GM18502 (cell line): ENCODE results near the gene RAPGEF3.

Experiments
- ATAC-seq: cut with Tn5 transposase; IDR thresholded peaks from one replicate; pipeline ENCODE4 v1.9.1; 2021; ENCODE audit warnings: mild to moderate bottlenecking; ENCODE audit not compliant: unreplicated experiment, poor library complexity

RAPGEF3 gene

DNA sequence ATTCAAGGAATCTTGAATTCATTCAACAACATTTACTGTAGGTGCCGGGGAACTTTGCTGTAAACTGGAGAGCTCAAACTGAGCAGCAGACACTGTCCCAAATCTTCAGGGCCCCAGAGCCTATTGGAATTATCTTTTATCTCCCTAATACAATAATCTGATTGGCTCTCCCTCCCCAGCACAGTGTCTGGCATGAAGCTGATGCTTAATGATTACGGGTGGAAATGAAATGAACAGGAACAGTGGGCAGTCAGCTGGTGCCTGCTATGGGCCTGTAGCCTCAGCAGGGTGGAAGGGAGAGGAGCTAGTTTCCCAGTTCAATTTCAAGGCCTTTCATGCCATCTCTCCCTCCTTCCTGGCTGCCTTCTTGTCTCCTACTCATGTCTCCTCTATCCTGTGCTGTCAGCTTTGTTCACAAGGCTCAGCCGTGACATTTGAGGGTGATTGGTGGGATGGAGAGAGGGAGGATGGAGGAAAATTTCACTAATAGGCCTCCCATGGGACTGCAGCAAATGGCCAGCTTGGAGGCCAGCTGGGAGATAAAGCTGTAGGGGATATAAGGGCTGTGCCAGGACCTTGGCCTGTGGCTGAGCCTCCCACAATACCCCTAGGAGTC is 4.3 kb upstream of the RAPGEF3 start:
- no peak for ATAC-seq

DNA sequence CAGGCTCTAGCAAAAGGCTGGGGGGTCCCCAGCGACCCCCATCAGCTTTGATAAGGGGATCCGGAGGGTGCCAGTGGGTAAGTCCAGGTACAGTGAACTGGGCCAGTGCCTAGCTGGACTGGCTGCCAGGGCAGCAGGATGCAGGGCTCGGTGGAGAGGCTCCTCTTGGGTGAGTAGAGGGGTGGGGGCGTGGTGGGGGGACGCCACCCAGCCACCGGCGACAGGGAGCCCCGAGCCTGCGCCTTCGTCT is 171 bp downstream of the RAPGEF3 start:
- no peak for ATAC-seq

DNA sequence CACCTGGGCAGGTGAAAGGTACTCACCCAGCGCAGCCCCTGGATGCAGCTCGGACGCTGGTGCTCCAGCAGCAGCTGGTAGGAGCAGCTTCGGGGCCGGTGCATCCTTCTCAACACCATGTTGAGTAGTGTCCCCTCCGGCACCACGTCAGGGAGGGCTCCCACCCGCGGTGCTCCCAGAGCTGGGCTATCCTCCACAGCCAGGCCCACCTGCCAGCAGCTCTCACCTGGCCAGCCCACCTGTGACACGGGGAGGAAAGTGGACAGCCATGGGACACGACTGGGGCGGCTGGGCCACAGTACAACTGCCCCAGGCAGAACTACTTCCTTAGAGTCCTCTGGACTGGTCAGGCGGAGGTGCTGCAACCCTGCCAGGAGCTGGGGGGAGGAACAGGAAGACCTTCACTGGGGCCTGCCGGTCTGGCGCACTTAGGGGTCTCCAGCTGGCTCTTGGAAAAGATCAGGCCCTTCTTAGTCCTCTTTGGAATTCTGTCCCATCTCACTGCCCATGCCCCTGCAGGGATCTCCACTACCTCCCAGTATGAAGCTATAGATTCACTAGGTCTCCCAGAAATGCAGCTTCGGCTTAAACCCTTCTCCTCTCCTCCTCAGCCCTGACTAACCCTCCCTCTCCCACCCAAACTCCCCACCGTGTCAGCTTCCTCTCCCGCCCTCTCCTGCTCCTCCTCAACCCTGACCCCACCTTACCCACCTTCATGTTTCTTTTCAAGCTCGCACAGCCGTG is 668 bp downstream of the RAPGEF3 start:
- no peak for ATAC-seq

DNA sequence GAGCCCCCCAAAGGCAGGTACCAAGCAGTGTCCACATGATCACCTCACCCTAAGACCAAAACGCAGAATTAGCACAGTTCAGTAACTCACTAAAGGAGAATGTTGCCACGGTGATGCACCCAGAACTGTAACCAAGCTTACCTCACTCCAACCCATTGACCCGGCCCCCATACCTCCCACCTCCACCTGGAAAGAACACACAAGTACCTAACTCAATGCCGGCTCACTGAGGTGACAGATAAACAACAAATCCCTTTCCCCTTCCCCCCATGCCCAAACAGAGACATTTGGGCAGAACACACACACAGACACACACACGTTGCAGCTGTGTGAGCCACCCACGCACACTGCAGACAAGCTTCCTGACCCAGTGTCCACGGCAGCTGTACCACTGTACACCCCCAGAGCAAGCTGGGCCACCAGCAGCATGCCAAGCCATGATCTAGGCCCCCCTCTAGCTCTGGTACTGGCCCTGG is 1.3 kb downstream of the RAPGEF3 start:
- no peak for ATAC-seq

DNA sequence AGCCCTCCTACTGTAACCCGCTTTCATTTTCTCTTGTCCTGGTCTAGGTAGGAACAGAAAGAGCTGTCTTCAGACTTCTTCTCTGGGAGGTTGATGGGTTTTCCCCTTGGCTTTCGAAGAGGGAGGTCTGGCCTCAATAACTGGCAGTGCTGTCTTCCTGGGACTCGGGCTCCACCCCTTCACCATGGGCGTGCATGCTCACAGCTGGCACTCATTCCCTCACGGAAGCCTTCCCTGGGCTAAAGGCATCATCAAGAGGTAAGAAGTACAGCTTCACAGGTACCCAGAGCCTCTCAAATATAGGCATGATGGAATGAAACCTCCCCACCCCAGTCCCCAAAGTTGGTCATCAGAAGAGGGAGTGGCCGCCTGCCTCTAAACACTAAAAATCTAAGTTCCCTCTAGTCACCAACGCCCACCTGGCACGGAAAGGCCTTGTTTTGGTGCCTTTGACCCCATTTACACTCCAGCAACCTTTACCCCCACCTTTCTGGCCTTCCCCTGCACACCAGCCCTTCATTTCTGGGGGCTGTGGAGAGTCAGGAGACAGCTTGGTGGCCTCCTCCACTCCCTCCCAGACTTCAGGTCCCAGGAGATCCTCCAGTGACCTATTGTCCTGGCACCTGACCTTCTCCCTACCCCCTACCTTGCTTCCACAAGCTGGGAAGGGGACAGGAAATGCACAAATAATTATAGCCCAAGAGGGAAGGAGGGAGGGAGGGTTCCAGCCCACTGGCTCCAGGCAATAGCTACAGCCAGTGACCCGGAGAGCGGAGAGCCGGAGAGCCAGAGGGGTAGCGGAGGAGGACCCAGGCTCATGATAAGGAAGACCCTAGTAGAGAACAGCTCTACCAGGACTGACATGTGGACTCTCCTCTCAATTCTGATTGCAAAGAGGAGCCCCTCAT is 2.8 kb downstream of the RAPGEF3 start:
- peak; percentile 76 for ATAC-seq

DNA sequence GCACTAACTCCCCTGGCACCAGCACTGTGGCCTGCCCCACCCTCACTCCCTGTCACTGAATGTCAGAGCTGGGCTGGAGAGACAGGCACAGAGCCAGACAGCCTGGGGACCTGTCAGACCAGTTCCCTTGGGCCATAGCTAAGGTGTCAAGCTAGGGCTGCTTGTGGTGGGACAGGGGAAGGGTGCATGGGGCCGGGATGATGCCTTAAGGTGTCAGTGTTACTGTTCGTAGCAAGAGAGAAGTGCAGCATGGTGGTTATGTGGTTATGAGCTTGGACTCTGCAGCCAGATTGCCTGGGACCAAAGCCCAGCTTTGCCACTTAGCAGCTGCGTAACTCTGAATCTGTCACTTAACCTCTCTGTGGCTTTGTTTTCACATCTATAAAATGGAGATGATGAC is 3.8 kb downstream of the RAPGEF3 start:
- peak; percentile 19 for ATAC-seq

DNA sequence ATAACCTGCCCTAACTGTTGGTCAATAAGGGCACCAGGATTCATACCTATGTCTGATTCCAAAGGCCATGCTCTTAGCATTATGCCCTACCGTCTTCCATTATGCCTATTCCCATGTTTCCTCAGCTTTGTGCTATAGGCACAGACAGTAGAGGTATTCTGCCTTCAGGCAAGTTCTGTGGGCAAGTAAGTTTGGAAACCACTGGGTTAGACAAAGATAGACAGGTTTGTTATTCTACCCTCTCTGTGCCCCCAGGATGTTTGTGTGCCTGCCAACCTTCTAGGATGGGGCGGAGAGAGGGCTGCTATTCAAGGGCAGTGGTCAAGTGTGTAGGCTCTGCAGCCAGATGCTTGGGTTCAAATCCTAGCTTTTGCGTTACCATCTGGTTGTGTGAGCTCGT is 4.6 kb downstream of the RAPGEF3 start:
- ATAC-seq, result no peak

DNA sequence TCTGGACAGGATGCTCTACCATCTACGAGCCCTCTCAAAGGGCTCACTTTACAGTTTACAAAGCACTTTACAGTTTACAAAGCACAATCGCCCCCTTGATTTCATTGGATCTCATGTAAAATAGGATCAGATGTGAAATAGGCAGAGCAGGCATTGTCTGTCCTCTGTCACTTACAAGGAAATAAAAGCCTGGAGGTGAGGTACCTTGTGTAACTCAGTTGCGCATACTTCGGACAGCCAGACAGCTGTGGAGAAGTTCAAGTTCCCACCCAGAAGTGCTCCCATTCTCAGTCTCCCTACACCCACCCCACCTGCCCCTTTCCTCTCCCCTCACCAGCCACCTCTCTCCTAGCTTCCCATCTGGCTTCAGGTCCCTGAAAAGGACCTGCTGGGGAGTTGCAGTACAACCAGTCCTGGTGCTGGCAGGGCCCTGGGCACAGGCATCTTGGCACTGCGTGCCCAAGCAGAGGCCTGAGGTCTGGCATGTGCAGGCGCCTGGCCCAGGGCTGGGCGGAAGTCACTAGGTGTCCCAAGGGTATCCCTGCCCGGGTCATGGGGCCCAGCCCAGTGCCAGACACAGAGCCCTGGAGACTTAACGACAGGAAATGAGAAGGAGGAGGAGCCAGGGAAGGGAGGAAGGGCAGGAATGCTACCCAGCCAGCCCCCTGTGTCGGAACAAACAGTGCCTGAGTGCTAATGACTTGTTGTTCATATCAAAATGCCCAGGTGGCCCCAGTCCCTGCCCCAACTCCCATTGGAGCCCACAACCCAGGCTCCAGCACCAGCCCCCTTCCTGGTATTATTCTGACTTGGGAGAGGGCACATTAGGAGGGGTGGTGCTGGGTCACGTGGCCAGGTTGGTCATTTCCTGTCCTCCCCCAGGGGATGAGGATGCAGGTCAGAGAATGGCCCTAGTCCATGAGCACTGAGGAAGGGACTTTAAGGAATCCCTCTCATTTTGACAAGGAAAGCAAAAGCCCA is 5.4 kb downstream of the RAPGEF3 start:
- no peak for ATAC-seq

DNA sequence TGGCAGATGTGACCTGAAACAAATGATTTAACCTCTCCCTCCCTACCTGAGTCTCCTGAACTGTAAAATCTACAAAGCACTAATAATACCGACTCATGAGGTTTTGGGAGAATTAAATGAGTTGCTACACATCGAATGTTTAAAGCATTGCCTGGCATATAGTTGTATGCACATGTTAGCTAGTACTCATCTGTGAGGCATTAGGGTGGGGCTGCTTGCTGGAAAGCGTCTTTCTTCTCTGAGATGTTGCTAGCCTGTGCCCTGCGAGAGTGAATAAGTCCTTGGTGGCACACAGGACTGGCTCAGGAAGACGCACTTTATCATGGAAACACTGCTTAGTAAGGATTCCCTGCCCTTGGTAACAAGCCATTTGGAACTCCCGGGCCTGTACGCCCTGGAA is 6.1 kb downstream of the RAPGEF3 start:
- no peak for ATAC-seq

DNA sequence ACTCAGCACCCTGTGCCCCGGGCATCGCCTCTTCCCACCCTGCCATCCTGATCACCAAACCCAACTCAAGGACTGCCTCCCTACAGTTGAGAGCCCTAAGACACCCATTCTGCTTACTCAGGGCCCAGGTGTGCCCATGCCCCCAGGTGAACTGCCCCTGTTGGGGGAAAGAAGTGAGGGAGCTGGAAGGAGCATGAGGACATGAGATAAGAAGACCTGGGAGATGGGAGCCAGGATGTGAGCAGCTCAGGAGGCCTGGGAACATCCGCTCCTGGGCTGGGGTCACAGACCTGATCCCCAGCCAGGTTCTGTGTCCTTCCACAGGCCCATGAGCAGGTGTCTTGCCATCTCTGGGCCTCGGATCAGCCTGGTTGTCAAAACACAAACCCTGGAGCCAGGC is 6.6 kb downstream of the RAPGEF3 start:
- no peak for ATAC-seq

DNA sequence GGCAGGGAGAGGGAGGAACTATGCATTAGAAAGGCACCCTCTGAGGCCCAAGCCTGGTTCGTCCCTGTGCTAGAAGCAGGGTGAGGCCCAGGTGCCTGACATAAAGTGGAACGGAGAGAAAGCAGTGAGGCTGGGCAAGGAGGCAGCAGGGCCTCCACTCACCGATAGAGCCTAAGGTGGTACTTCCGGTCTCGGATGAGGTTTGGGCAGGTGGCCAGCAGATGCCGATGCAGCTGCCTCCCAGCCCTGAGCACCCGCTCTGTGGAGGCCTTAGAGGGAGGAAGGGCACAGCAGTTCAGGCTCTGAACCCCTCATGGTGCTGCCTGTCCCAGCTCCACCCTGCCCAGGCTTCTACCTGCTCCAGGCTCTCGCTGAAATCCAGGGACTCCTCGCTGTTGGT is 7.1 kb downstream of the RAPGEF3 start:
- ATAC-seq, result no peak

DNA sequence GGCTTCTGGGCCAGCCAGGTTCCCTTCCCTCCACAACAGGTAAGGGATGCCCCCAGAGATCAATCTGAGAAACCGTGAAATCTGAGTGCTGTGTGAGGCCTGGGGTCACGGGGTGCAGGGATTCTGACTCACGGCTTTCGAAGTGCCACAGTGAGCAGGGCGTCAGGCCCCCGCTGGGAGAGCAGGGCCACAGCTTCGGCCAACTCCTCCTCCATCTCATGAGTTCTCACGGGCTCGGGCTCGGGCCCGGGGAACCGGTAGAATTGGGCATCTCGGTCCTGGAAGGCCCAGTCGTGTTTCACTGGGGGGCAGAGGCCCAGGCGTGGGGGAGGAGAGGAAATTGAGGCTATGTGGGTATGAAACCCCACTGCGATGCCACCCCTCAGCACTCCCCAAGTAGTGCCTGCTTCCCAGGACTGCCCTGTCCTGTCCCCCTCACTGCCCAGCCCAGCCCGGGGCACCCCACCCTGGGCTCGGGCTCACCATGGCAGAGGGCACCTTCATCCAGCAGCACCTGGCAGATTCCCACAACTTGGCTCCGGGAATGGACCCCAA is 7.7 kb downstream of the RAPGEF3 start:
- no peak for ATAC-seq

DNA sequence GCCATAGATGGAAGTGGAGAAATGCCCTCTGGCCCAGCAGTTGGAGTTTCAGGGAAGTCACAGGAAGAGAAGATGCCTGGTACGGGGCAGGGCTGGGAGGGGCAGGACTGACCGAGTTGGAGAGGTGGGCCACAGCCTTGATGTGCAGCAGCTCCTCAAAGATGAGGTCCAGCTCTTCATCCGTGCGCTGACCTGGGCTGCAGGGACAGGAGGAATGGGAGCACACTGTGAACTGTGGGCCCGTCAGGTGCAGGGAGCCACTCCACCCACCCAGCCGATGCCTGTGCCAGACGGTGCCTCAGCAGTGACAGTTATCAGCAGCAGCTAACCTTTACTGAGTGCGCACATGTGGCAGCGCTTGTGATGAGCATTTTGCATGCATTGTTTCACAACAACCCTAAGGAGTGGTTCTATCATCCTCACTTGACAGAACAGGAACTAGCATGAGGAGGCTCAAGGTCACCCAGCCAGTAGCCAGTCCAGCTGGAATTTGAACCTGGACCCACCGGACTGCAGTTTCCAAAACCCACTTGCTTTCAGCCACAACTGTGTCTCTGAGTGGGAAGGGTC is 8.4 kb downstream of the RAPGEF3 start:
- no peak for ATAC-seq

DNA sequence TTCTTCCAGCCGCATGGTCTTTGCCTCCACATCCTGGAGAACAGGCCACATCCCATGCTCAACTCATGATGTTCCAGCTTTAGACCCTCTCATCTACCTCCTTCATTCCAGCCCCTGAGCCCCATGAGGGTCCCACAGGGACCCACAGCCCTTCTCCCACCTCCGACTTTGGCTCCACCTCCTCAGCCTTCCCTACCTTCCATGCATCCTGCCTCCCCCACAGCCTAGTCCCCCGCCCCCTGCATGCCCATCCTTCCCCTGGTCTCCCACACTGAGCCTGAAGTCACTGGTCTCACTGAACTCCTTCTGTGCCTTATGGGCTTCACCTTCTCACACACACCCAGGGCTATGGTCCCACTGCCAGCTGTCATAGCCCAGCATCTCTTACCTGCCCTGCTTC is 9.8 kb downstream of the RAPGEF3 start:
- no peak for ATAC-seq

DNA sequence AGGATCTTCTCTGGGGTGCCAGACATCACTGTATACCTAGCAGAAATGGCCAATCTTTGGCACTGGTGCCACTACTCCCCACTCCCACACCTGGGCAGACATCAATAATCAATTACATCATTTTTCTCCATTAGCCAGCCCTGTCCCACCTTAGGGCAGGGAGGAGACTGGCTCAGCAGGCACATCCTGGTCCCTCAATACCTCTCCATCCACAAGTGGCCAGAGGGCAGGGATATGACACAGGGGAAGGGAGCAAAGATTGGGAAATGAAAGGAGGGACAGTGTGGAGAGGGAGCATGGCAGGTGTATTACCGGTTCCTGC is 10.2 kb downstream of the RAPGEF3 start:
- no peak for ATAC-seq

DNA sequence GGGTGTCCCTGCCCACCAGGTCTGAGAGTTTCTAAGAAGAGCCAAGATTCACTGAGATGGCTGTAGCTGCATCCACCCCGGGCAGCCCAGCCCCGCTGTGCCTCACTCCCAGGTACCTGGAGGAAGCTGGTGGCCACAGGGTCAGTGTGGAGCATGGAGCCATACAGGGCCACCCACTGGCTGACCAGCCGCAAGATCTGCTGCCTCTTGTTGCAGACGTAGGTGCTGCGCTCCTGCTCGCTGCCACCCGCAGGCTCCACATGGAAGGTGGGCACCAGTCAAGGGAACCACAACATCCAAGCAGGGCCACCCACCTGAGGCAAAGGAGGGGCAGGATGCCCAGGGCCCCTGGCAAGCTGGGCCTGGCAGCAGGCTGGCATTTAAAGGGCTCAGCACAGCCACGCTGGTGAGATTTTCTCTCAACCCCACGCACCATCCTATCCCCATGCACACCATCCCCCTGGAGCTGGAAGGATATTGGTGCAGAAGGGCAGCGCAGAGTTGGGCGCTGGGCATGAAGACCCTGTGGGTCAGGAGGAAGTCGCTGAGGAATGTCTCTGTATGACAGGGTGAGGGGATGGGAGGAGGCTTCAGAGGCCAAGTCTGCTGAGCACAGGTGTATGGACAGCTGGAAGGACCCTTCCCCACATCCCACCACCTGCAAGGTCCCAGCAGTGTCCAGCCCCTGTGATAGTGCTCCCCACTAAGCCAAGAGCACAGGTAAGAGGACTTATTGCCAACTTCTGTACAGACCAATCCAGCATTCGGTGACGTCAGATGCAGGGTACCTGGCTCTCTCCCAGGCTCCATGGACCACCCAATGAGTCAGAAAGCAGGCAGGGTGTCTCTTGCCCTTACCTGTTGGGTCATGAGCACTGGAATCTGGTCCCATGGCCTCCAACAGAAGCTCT is 10.8 kb downstream of the RAPGEF3 start:
- ATAC-seq, result no peak

DNA sequence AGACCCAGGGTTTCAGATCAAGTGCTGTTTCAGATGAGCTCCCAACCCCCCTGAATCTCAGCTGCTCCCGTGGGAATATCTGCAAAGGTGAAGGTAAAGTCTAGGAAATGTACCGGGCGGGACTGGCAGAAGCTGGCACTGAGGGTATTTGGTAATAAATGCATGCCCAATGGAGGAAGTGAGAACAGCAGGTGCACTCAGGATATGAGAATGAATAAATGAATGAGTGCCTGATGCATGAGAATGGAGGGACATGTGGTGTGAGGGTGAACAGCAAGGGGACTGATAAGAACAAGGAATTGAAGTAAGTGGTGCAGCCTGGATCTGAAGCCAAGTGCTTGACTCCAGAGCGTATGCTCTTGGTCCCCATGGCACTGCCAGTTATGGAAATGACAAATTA is 11.6 kb downstream of the RAPGEF3 start:
- no peak for ATAC-seq

DNA sequence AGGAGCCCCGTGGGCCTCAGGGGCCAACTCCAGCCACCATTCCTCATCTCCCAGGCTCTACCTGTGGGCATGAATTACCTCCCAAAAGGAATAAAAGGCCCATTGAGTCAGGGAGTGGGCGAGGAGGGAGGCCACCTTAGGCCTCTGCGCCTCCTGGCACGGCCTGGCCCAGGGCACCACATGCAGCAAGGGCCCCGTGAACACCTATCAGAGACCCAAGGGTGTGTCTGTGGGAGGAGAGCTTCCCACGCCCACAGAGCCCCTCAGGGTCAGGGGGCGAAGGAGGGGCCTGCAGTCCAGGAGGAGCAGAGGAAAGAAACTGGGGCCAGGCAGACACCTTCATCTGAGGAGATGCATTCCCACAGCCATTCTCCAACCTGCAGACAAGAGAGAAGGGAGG is 12.2 kb downstream of the RAPGEF3 start:
- ATAC-seq, result no peak

DNA sequence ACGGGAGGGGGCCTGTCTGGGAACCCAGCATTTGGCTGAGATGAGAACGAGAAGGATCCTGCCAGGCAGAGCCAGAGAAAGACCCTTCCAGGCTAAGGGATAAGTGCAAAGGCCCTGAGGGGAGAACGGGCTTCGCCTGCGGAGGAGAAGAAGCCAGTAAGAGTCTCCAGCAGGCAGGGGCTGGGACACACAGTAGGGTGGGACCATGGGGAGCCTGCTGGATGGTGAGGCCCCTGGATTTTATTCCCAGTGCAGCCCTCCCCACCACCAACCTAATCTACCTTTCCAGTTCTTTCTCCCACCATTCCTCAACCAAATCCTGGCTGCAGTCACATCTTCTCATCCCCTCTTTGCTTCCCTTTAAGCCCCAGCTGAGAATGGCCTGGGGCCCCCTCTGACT is 12.6 kb downstream of the RAPGEF3 start:
- ATAC-seq, result no peak
